Keratinocyte (primary cell): ENCODE measurements around the gene SOAT1.

Source experiments
- EZH2 ChIP-seq: IDR thresholded peaks from one replicate; pipeline ENCODE4 v1.6.1; 2012; ENCODE audit warnings: inconsistent platforms, mild to moderate bottlenecking, low read length, moderate library complexity
- TF ChIP-seq, protein P1 (sequence below), 3 experiments: IDR thresholded peaks in 1 of 3; conservative IDR thresholded peaks in 1 of 3; optimal IDR thresholded peaks in 1 of 3; 2 replicates in 2 of 3; 3 replicates in 1 of 3; pipeline versions ENCODE3 to v1.5.1; 2011; ENCODE audit warnings: low read length in 3 of 3, mild to moderate bottlenecking in 3 of 3, moderate library complexity in 2 of 3, control low read depth in 1 of 3, inconsistent platforms in 1 of 3; ENCODE audit not compliant: insufficient read depth in 2 of 3; ENCODE audit errors: extremely low read depth in 1 of 3

DNA sequence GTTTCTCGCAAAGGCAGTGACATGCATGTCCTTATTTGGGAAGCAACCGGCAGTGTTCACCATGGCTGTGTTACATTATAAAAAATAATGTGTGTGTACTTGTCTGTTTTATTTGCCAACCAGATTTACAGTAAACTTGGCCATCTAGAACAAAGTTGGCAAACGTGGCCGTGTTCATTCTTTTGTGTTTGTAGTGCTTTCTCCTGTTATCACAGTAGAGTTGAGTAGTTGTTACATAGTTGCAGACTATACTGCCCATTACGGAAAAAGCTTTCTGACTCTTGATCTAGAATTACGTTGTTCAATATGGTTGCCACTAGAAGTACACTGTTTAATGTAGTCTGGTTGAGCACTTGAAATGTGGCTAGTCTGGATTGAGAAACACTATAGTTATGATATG lies 19.4 kb downstream of the SOAT1 start:
- TF ChIP-seq, protein P1, sequence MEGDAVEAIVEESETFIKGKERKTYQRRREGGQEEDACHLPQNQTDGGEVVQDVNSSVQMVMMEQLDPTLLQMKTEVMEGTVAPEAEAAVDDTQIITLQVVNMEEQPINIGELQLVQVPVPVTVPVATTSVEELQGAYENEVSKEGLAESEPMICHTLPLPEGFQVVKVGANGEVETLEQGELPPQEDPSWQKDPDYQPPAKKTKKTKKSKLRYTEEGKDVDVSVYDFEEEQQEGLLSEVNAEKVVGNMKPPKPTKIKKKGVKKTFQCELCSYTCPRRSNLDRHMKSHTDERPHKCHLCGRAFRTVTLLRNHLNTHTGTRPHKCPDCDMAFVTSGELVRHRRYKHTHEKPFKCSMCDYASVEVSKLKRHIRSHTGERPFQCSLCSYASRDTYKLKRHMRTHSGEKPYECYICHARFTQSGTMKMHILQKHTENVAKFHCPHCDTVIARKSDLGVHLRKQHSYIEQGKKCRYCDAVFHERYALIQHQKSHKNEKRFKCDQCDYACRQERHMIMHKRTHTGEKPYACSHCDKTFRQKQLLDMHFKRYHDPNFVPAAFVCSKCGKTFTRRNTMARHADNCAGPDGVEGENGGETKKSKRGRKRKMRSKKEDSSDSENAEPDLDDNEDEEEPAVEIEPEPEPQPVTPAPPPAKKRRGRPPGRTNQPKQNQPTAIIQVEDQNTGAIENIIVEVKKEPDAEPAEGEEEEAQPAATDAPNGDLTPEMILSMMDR (optimal IDR thresholded peaks at IDR 0.05 in 1 of 3, IDR thresholded peaks at IDR 0.05 in 1 of 3, conservative IDR thresholded peaks at IDR 0.05 in 1 of 3; ENCODE audit: extremely low read depth in 1 of 3, insufficient read depth in 2 of 3, low read length in 3 of 3) = no peak
- TF ChIP-seq EZH2 = no peak
